CD4-positive, alpha-beta T cell (primary cell): ENCODE results near the gene UQCC2. TPM values are rescaled to one million over a fixed set of nuclear protein-coding genes. Genes with fewer than 3 reads are reported as not detected.
A peak's percentile ranks its signal among the peaks of the same experiment; 100 is the strongest.

ENCODE experiments used
- ATAC-seq: fragments of 200-7000 bp; cut with Tn5 transposase; one replicate; pipeline ENCODE4 v1.10.0; 2022; ENCODE audit warnings: mild to moderate bottlenecking; ENCODE audit not compliant: poor library complexity
- CTCF ChIA-PET: fragments of 350-600 bp; sonication (Branson Sonifier 250); formaldehyde crosslinking; loops from one replicate; lab custom pipeline; 2021; ENCODE audit warnings: antibody characterized with exemption, inconsistent platforms; lab: Charles Lee
- POLR2A ChIA-PET: fragments of 350-600 bp; sonication (Branson Sonifier 250); formaldehyde crosslinking; loops from one replicate; lab custom pipeline; 2021; ENCODE audit warnings: antibody characterized with exemption, inconsistent platforms; lab: Charles Lee
- DNase-seq, 14 experiments: peaks; one replicate each; pipeline ENCODE4 v3.0.0-alpha.2; 2013 to 2020; ENCODE audit warnings: mixed read lengths in 2 of 14
- H3K27ac ChIP-seq, 2 donors: one replicate each; pipeline versions ENCODE4 v1.5.1 to v1.7.0; 2013; ENCODE audit warnings: low read length in 2 of 2, low read depth in 1 of 2, mild to moderate bottlenecking in 1 of 2
- H3K27me3 ChIP-seq, 2 experiments: 1 replicate in 1 of 2; 2 replicates in 1 of 2; pipeline versions ENCODE4 v1.6.1 to v1.7.0; 2013; ENCODE audit warnings: low read length in 2 of 2, control low read depth in 1 of 2, mild to moderate bottlenecking in 1 of 2, moderate library complexity in 1 of 2; ENCODE audit not compliant: insufficient read depth in 2 of 2, control insufficient read depth in 1 of 2
- H3K36me3 ChIP-seq: one replicate; pipeline ENCODE4 v1.6.1; 2013; ENCODE audit warnings: low read length, control low read depth; ENCODE audit not compliant: insufficient read depth
- H3K4me1 ChIP-seq: one replicate; pipeline ENCODE4 v1.6.1; 2013; ENCODE audit warnings: low read length, control low read depth; ENCODE audit not compliant: insufficient read depth
- H3K4me3 ChIP-seq: one replicate; pipeline ENCODE4 v1.5.1; 2013; ENCODE audit warnings: mild to moderate bottlenecking, low read length, moderate library complexity
- H3K9me3 ChIP-seq, 2 experiments: 1 replicate in 1 of 2; 2 replicates in 1 of 2; pipeline versions ENCODE4 v1.6.1 to v1.7.0; 2013; ENCODE audit warnings: low read length in 2 of 2, mild to moderate bottlenecking in 2 of 2, control low read depth in 1 of 2, moderate library complexity in 1 of 2; ENCODE audit not compliant: control insufficient read depth in 1 of 2, insufficient read depth in 1 of 2
- H3K27ac Mint-ChIP-seq: one replicate; pipeline ENCODE4 v1.8.0; 2020; ENCODE audit warnings: mixed read lengths
- H3K27me3 Mint-ChIP-seq: one replicate; pipeline ENCODE4 v1.8.0; 2021; ENCODE audit warnings: mixed read lengths
- H3K36me3 Mint-ChIP-seq: one replicate; pipeline ENCODE4 v1.8.0; 2021; ENCODE audit warnings: low read depth, mixed read lengths
- H3K4me1 Mint-ChIP-seq: one replicate; pipeline ENCODE4 v1.8.0; 2021; ENCODE audit warnings: low read depth, mixed read lengths
- H3K4me3 Mint-ChIP-seq: one replicate; pipeline ENCODE4 v1.8.0; 2020; ENCODE audit warnings: mild to moderate bottlenecking, mixed read lengths
- H3K9me3 Mint-ChIP-seq: one replicate; pipeline ENCODE4 v1.8.0; 2020; ENCODE audit warnings: mixed read lengths
- CTCF ChIP-seq: fragments of 200-600 bp; IDR thresholded peaks from one replicate; pipeline ENCODE4 v1.8.0; 2022; ENCODE audit warnings: antibody characterized with exemption, mild to moderate bottlenecking
- intact Hi-C, 2 experiments: fragments of 100-400 bp; cut with DNase I in 1 of 2; cut with micrococcal nuclease in 1 of 2; formaldehyde crosslinking; loops; one replicate each; pipeline versions ENCODE4 v1.15.1 to v1.9.0; 2023 to 2025; cut with DNase I, micrococcal nuclease
- total RNA-seq, 174 experiments: library from RNA in 2 of 174; stranded (reverse) in 2 of 174; gene quantifications; one replicate each; pipeline ENCODE4 v1.2.3 and lab custom pipeline; 2021 to 2026

The UQCC2 gene
- total RNA-seq, 2 experiments from 2014 or later = 8.7 to 9.3 TPM

GRCh38 chr6:33689879-33690278 is 21.6 kb downstream of the UQCC2 start:
- H3K36me3 ChIP-seq = peaks cover 86% of the 10 kb centered on the region
- H3K4me3 ChIP-seq = no peak overlapping the region
- intact Hi-C loops = loop anchor here in 1 of 2 experiments (5.0 to 10.0 kb wide), 2 partner anchors 68 to 235 kb away; partner anchors contain the start of genes ITPR3 and ZBTB9
- ChIA-PET CTCF (no interaction called here), POLR2A (no interaction called here)
- TF ChIP-seq CTCF = no peak
- H3K27ac Mint-ChIP-seq = peak overlapping the region; percentile 31
- H3K27ac ChIP-seq = no peak overlapping the region
- H3K9me3 Mint-ChIP-seq = no peaks in the 10 kb centered on the region
- H3K4me3 Mint-ChIP-seq = no peak overlapping the region
- peaks cover 86% of the 10 kb centered on the region for H3K36me3 Mint-ChIP-seq
- no peaks in the 10 kb centered on the region for H3K27me3 ChIP-seq
- ATAC-seq = no peak
- no peak for DNase-seq
- no peaks in the 10 kb centered on the region for H3K27me3 Mint-ChIP-seq
- peaks cover 37% of the 10 kb centered on the region for H3K4me1 ChIP-seq
- peaks cover 39% of the 10 kb centered on the region for H3K4me1 Mint-ChIP-seq
- no peaks in the 10 kb centered on the region for H3K9me3 ChIP-seq

GRCh38 chr6:33689148-33689494 is 22.4 kb downstream of the UQCC2 start:
- Mint-ChIP-seq H3K27me3 (no peaks in the 10 kb centered on the region), H3K9me3 (no peaks in the 10 kb centered on the region), H3K36me3 (peaks cover 87% of the 10 kb centered on the region), H3K27ac (peak overlapping the region; percentile 31), H3K4me1 (peaks cover 31% of the 10 kb centered on the region), H3K4me3 (no peak overlapping the region)
- H3K27ac ChIP-seq = no peak overlapping the region
- ChIA-PET CTCF (interaction anchor here (0.6 kb wide), 1 partner anchor 91 kb away, joined by 3 read pairs; no protein-coding TSS in a partner anchor), POLR2A (no interaction called here)
- DNase-seq (no peak), ATAC-seq (no peak)
- H3K9me3 ChIP-seq = no peaks in the 10 kb centered on the region
- intact Hi-C loops = no loop called here
- no peak overlapping the region for H3K4me3 ChIP-seq
- peaks cover 29% of the 10 kb centered on the region for H3K4me1 ChIP-seq
- TF ChIP-seq CTCF = no peak
- no peaks in the 10 kb centered on the region for H3K27me3 ChIP-seq
- peaks cover 91% of the 10 kb centered on the region for H3K36me3 ChIP-seq

GRCh38 chr6:33688451-33689147 is 22.9 kb downstream of the UQCC2 start:
- peaks cover 89% of the 10 kb centered on the region for H3K36me3 Mint-ChIP-seq
- peaks cover 91% of the 10 kb centered on the region for H3K36me3 ChIP-seq
- intact Hi-C loops = no loop called here
- no peaks in the 10 kb centered on the region for H3K9me3 Mint-ChIP-seq
- H3K27ac ChIP-seq = no peak overlapping the region
- H3K27me3 Mint-ChIP-seq = no peaks in the 10 kb centered on the region
- TF ChIP-seq CTCF = no peak
- no peaks in the 10 kb centered on the region for H3K27me3 ChIP-seq
- H3K4me3 ChIP-seq = no peak overlapping the region
- ChIA-PET CTCF (interaction anchor here (0.6 kb wide), 1 partner anchor 90 kb away, joined by 3 read pairs; no protein-coding TSS in a partner anchor), POLR2A (no interaction called here)
- H3K4me1 Mint-ChIP-seq = peaks cover 28% of the 10 kb centered on the region
- ATAC-seq (no peak), DNase-seq (no peak)
- no peak overlapping the region for H3K4me3 Mint-ChIP-seq
- no peak overlapping the region for H3K27ac Mint-ChIP-seq
- no peaks in the 10 kb centered on the region for H3K9me3 ChIP-seq
- H3K4me1 ChIP-seq = peaks cover 26% of the 10 kb centered on the region
